GM12865 (cell line): ENCODE measurements around the gene RUNX2.

Source experiments
- DNase-seq: peaks from one replicate; pipeline ENCODE4 v3.0.0; 2010; ENCODE audit warnings: low read depth
- H3K4me3 ChIP-seq: 2 replicates; pipeline ENCODE4 v1.5.1; 2011; ENCODE audit warnings: mild to moderate bottlenecking, low read depth, low read length, control low read depth
- CTCF ChIP-seq: IDR thresholded peaks from 2 replicates; pipeline ENCODE4 v1.5.1; 2011; ENCODE audit warnings: low read length, control low read depth, low read depth, inconsistent platforms; ENCODE audit not compliant: insufficient read depth; ENCODE audit errors: missing control alignments

Gene RUNX2

GRCh38 chr6:45533386-45533785, 205.3 kb downstream of the RUNX2 start:
- no peak for TF ChIP-seq CTCF
- no peak for DNase-seq
- no peak overlapping the region for H3K4me3 ChIP-seq

GRCh38 chr6:45535933-45536332, 207.8 kb downstream of the RUNX2 start:
- TF ChIP-seq CTCF, result no peak
- DNase-seq, result no peak
- H3K4me3 ChIP-seq, result no peak overlapping the region

- no peak overlapping the region for H3K4me3 ChIP-seq
- no peak for DNase-seq
- TF ChIP-seq CTCF, result no peak
These were observed 209.4 kb downstream of the RUNX2 start for GRCh38 chr6:45537539-45537938.

GRCh38 chr6:45538641-45539547, 210.8 kb downstream of the RUNX2 start:
- no peak overlapping the region for H3K4me3 ChIP-seq
- no peak for DNase-seq
- no peak for TF ChIP-seq CTCF

GRCh38 chr6:45540375-45540920, 212.3 kb downstream of the RUNX2 start:
- TF ChIP-seq CTCF, result no peak
- H3K4me3 ChIP-seq, result no peak overlapping the region
- DNase-seq, result no peak

GRCh38 chr6:45541934-45542333, 213.8 kb downstream of the RUNX2 start:
- DNase-seq, result no peak
- no peak for TF ChIP-seq CTCF
- H3K4me3 ChIP-seq, result no peak overlapping the region
